ENCODE results near the gene RHEB. TPM values are rescaled to one million over a fixed set of nuclear protein-coding genes. Genes with fewer than 3 reads are reported as not detected.

RHEB gene
- total and polyA plus RNA-seq, 2 experiments from 2014 or later, result 111 to 135 TPM

- H3K4me1 ChIP-seq (ENCODE audit: insufficient read depth), result no peaks in the 10 kb centered on the region
- 65% methylated on average over 5 of the region's 5 CpGs for WGBS (ENCODE audit: low lambda C conversion rate, missing lambda C conversion rate)
- no peaks in the 10 kb centered on the region for H3K9me3 ChIP-seq (ENCODE audit: low read depth)
Observed at GRCh38 chr7:151506901-151507382, 12.8 kb downstream of the RHEB start.

GRCh38 chr7:151505836-151506468 is 13.7 kb downstream of the RHEB start:
- no peak overlapping the region for H3K4me3 ChIP-seq
- H3K4me2 ChIP-seq, result no peak overlapping the region
- no peak overlapping the region for H2AFZ ChIP-seq
- H3K79me2 ChIP-seq, result peaks cover 100% of the 10 kb centered on the region
- H3K27ac ChIP-seq, result no peak overlapping the region
- no peaks in the 10 kb centered on the region for H3K27me3 ChIP-seq
- WGBS (ENCODE audit: low lambda C conversion rate, missing lambda C conversion rate), result 98% methylated on average over 4 of the region's 4 CpGs
- peaks cover 92% of the 10 kb centered on the region for H4K20me1 ChIP-seq (ENCODE audit: insufficient read depth, poor library complexity, severe bottlenecking)
- DNase-seq (ENCODE audit: low spot score), result no peak
- H3K9me2 ChIP-seq (replicated peaks; ENCODE audit: insufficient read depth), result no peaks in the 10 kb centered on the region
- no peaks in the 10 kb centered on the region for H3K4me1 ChIP-seq (ENCODE audit: insufficient read depth)
- no peak for TF ChIP-seq EZH2phosphoT487 (IDR thresholded peaks at IDR 0.05; ENCODE audit: low read depth, severe bottlenecking, unreplicated experiment)
- no peak for TF ChIP-seq CTCF (IDR thresholded peaks at IDR 0.05; ENCODE audit: poor library complexity)
- TF ChIP-seq EZH2 (IDR thresholded peaks at IDR 0.05; ENCODE audit: borderline replicate concordance), result no peak
- no peaks in the 10 kb centered on the region for H3K36me3 ChIP-seq (replicated peaks; ENCODE audit: insufficient read depth, low read depth)
- H3K9me3 ChIP-seq (ENCODE audit: low read depth), result no peaks in the 10 kb centered on the region

More at GRCh38 chr7:151506901-151507382, 12.8 kb downstream of the RHEB start:
- Histone ChIP-seq H3K27ac (no peak overlapping the region), H4K20me1 (ENCODE audit: insufficient read depth, poor library complexity, severe bottlenecking) (peaks cover 92% of the 10 kb centered on the region), H3K36me3 (replicated peaks; ENCODE audit: insufficient read depth, low read depth) (no peaks in the 10 kb centered on the region), H3K9me2 (replicated peaks; ENCODE audit: insufficient read depth) (no peaks in the 10 kb centered on the region), H3K4me2 (no peak overlapping the region), H3K4me3 (no peak overlapping the region), H3K79me2 (peaks cover 100% of the 10 kb centered on the region), H3K27me3 (no peaks in the 10 kb centered on the region), H2AFZ (no peak overlapping the region)
- DNase-seq (ENCODE audit: low spot score), result no peak
- TF ChIP-seq CTCF (IDR thresholded peaks at IDR 0.05; ENCODE audit: poor library complexity) (no peak), EZH2phosphoT487 (IDR thresholded peaks at IDR 0.05; ENCODE audit: low read depth, severe bottlenecking, unreplicated experiment) (no peak), EZH2 (IDR thresholded peaks at IDR 0.05; ENCODE audit: borderline replicate concordance) (no peak)

GRCh38 chr7:151505433-151505832 is 14.3 kb downstream of the RHEB start:
- WGBS (ENCODE audit: low lambda C conversion rate, missing lambda C conversion rate), result 93% methylated on average over 2 of the region's 2 CpGs
- no peak for DNase-seq (ENCODE audit: low spot score)
- Histone ChIP-seq H3K27ac (no peak overlapping the region), H3K9me3 (ENCODE audit: low read depth) (no peaks in the 10 kb centered on the region), H3K4me1 (ENCODE audit: insufficient read depth) (no peaks in the 10 kb centered on the region), H3K4me2 (no peak overlapping the region), H3K36me3 (replicated peaks; ENCODE audit: insufficient read depth, low read depth) (no peaks in the 10 kb centered on the region), H2AFZ (no peak overlapping the region), H4K20me1 (ENCODE audit: insufficient read depth, poor library complexity, severe bottlenecking) (peaks cover 92% of the 10 kb centered on the region), H3K4me3 (no peak overlapping the region), H3K79me2 (peaks cover 100% of the 10 kb centered on the region), H3K9me2 (replicated peaks; ENCODE audit: insufficient read depth) (no peaks in the 10 kb centered on the region), H3K27me3 (no peaks in the 10 kb centered on the region)
- TF ChIP-seq CTCF (IDR thresholded peaks at IDR 0.05; ENCODE audit: poor library complexity) (no peak), EZH2 (IDR thresholded peaks at IDR 0.05; ENCODE audit: borderline replicate concordance) (no peak), EZH2phosphoT487 (IDR thresholded peaks at IDR 0.05; ENCODE audit: low read depth, severe bottlenecking, unreplicated experiment) (no peak)

Data from hepatocyte (in vitro differentiated cells).